Purkinje cell (primary cell): ENCODE measurements around the gene ZNF791. TPM values are rescaled to one million over a fixed set of nuclear protein-coding genes. Genes with fewer than 3 reads are reported as not detected.

Source experiments
- polyA plus RNA-seq: library from polyadenylated mRNA; unstranded; fragments of >200 nt; fragmentation: Nextera tagmentation; gene quantifications from 2 replicates; pipeline ENCODE4 v1.2.1, GENCODE V29; 2014

The ZNF791 gene
- polyA plus RNA-seq = 11.3 and 13.7 TPM in 2 replicates

DNA sequence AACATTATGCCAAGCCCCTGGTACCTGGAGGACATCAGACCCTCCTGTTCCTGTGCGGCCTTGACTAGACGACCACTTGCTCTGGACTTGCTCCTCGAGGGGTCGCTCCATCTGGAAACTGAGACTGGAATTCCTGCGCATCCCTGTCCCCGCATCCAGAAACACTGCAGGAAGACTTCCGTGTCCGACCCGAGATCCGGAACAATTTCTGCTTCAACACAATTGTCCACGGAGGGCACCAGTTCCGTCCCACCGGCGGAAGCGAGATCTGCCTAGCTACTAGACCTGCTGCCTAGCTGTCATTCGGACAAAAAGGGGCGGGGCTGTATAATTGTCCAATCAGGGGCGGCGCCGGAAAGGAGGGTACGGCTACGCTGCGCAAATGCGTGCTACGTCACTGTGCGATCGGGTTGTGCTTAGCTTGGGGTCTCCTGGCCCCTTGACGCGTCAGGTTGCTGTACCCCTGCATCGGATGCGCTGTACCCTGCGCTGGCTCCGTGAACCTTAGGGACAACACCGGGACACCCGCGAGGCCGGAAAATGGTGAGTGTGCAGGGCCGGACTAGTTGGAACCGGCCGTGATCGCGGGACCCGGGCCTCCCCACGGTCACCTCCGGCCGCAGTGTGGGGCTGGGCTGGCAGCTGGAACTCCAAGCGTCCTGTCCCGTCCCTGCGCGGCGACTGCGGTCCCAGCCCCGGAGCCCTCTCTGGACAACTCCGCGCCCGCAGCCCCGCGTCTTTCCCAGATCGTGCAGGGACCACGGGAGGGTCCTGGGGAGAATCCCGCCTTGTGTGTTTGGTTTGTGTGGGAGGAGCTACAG, at the start of gene ZNF791, which contains the start of gene ZNF490:
Gene ZNF791, plus strand, starts transcription at position 381 of the 821 bp plus-strand sequence. Its CDS starts 160 bp downstream, at position 541.
Gene ZNF490, minus strand, starts transcription at position 274 of the 821 bp plus-strand sequence. Its CDS starts 133 bp downstream, at position 141.

DNA sequence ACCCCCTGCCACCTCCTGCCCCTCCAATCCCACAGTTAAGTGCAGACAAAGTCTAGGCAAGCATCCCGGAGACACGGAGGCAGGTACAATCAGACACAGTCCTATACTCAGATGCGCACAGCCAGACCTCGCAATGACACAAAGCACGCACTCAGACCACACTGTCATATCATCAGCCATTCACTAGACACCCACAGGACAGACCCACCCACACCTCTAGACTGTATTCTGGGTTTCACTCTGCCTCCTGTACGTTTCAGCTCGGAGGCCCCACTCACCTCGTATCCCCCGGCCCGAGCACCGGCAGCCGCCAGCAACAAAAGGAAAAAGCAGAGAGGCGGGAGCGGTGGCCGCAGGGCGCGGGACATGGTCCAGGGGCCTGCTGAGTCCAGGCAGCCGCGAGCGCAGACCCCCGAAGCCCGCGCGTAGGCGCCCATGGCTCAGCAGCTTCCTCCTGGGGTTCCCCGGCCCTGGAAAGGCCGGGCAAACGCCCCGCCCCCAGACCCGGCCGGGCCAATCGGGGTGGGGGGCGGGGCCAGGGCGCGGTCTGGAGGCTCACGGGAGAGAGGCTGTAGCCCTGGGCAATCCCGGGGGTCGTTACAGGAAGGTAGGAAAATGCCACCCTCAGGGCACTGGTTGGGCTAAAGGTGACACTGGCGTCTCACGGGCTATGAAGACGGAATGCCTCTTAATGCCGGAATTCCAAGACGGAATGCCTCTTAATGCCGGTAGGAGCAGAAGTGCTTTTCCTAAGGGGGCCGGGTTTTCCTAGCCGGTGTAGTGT, 55.7 kb downstream of the ZNF791 start, which contains the start of the genes MAN2B1 and WDR83:
Gene MAN2B1, minus strand, starts transcription at position 478 of the 784 bp plus-strand sequence. Its CDS starts 41 bp downstream, at position 437.
Gene WDR83, plus strand, starts transcription at position 543 of the 784 bp plus-strand sequence. CDS start 2,984 bp downstream, outside the sequence.

DNA sequence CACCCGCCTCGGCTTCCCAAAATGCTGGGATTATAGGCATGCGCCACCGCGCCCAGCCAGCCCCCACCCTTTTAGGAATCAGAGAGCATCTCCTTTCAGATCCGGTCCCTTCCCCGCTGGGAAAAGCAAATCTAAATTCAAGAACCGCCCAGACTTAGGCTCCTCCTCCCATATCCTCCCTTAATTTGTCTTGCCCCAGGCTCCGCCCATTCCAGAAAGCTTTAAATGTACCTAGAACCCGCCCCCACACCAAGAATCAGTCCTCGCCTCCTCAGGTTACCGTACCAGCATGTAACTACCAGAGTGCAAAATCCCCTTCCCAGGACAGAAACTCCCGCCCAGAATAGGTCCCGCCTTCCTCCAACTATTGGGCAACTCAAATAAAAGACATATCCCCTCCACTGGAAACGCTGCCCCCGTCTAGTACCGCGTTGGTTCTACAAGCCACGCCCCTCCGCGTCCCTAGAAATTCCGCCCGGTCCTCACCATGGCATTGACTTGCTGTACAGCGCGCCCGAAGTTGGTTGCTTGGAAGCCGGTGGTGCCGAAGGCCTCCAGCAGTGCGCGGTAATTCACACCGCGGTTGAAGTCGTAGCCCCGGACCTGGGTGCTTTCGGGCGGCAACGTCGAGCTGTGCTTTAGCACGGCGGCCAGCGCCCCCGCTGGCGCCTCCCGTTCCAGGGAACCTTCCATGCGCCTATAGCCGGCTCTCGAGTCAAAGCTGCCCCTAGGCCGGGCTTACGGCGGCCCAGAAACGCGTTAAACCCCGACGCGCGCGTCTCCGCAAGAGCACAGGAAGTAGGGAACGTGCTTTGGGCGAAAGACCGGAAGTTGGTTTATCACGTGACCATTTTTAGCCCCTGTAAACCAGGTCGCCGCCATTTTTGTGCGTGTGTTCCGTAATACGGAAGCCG, 70.6 kb downstream of the ZNF791 start, which contains the start of gene DHPS:
Gene DHPS, minus strand, starts transcription at position 807 of the 914 bp plus-strand sequence. Its CDS starts 114 bp downstream, at position 693.

Other genes starting within 250 kb of the ZNF791 start
- 0.27 and 1.5 TPM in 2 replicates for gene ZNF442, start 245.2 kb upstream of the ZNF791 start, polyA plus RNA-seq
- gene ZNF799, start 209.6 kb upstream of the ZNF791 start, polyA plus RNA-seq = 1.3 and 3.7 TPM in 2 replicates
- gene ZNF443, start 169.9 kb upstream of the ZNF791 start, polyA plus RNA-seq = 3.9 and 5.5 TPM in 2 replicates
- 2.4 and 4.3 TPM in 2 replicates for gene ZNF709, start 126.1 kb upstream of the ZNF791 start, polyA plus RNA-seq
- gene ZNF564, start 59.4 kb upstream of the ZNF791 start, polyA plus RNA-seq = 1.0 and 4.2 TPM in 2 replicates
- gene ZNF490, start 107 bp upstream of the ZNF791 start, polyA plus RNA-seq = 2.1 and 3.1 TPM in 2 replicates
- 2.5 TPM in 1 of 2 replicates, not detected in the other for gene MAN2B1, start 55.8 kb downstream of the ZNF791 start, polyA plus RNA-seq
- gene WDR83, start 55.9 kb downstream of the ZNF791 start, polyA plus RNA-seq = 15.0 and 22.2 TPM in 2 replicates
- gene DHPS, start 71.0 kb downstream of the ZNF791 start, polyA plus RNA-seq = 54.0 and 71.6 TPM in 2 replicates
- gene GNG14, start 77.1 kb downstream of the ZNF791 start, polyA plus RNA-seq = not detected in 2 replicates
- 0.31 and 0.50 TPM in 2 replicates for gene FBXW9, start 85.7 kb downstream of the ZNF791 start, polyA plus RNA-seq
- gene TNPO2, start 113.0 kb downstream of the ZNF791 start, polyA plus RNA-seq = 31.5 and 39.0 TPM in 2 replicates
- 64.1 and 73.9 TPM in 2 replicates for gene TRIR, start 123.8 kb downstream of the ZNF791 start, polyA plus RNA-seq
- gene GET3, start 126.6 kb downstream of the ZNF791 start, polyA plus RNA-seq = 20.2 and 38.0 TPM in 2 replicates
- gene BEST2, start 140.9 kb downstream of the ZNF791 start, polyA plus RNA-seq = not detected in 2 replicates
- gene HOOK2, start 164.6 kb downstream of the ZNF791 start, polyA plus RNA-seq = 16.2 and 27.2 TPM in 2 replicates
- 1.1 TPM in 1 of 2 replicates, not detected in the other for gene JUNB, start 180.6 kb downstream of the ZNF791 start, polyA plus RNA-seq
- 1,541 and 1,786 TPM in 2 replicates for gene PRDX2, start 190.9 kb downstream of the ZNF791 start, polyA plus RNA-seq
- gene THSD8, start 191.1 kb downstream of the ZNF791 start, polyA plus RNA-seq = 3.0 TPM in 1 of 2 replicates, not detected in the other
- 0.42 and 6.5 TPM in 2 replicates for gene RNASEH2A, start 195.7 kb downstream of the ZNF791 start, polyA plus RNA-seq
- gene RTBDN, start 223.7 kb downstream of the ZNF791 start, polyA plus RNA-seq = 8.2 TPM in 1 of 2 replicates, not detected in the other
- 2.5 and 5.0 TPM in 2 replicates for gene MAST1, start 227.6 kb downstream of the ZNF791 start, polyA plus RNA-seq